Activated CD8-positive, alpha-beta memory T cell treated with anti-CD3 and anti-CD28 coated beads, Interleukin-2, amount 50 U/mL, for 1 hour (primary cell): ENCODE results near the gene BNIP2.
"Not testable (repeated sequence)": the region's sequence is repeated elsewhere in the genome, so short reads cannot be mapped to it uniquely, and the experiment has no call there.

Experiments used
- DNase-seq: peaks from one replicate; pipeline ENCODE4 v3.0.0-alpha.2; 2020; ENCODE audit errors: extremely low read depth

The BNIP2 gene

DNA sequence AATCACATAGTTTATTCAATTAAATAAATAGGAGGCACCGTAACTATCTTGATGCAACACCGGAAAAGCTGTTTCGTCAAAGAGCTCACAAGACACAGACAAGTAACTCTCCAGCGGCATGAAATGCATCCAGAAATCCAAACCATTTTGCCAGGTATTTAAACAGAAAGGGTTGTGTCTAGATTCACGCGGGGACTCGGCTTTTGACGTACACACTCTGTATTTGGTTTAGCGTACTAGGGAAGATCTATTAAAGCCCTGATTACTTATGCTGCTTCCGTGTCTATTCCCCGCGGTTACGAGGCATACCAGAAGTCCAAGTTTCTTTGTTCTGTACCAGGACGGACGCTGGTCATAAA, 718 bp downstream of the BNIP2 start:
- no peak for DNase-seq

DNA sequence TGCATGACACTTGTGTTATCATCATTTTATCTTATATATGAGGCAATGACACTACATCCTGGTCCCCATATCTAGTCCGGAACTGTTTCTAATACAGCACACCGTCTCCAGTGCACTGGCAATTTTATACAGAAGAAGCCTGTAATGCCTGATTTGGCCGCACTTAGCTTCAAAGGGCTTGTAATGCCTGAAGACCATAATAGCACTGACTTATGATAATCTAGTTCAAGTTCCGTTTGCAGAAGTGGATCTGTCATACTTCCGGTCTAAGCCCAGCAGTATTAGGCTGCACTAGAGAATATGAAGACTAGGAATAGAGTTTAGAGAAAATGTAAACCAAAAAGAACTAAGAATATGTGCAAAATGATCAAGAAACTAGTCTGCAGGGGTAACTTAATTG, 1.3 kb downstream of the BNIP2 start:
- no peak for DNase-seq

DNA sequence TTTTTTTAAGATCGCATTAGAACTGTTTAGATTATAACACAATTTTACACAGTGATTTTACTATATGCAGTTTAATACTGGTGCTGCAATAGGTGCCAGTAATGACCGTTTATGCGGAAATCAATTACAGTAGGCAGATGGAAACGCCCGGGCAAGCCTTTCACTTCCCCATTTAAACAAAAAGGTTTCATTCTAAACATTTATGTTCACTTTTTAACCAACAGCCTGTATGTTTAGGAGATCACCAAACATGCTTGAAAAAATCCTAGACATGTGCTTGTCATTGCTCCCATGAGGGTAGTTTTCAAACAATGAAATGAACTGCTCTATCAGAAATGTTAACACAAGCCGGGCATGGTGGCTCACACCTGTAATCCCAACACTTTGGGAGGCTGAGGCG, 2.7 kb downstream of the BNIP2 start:
- no peak for DNase-seq

DNA sequence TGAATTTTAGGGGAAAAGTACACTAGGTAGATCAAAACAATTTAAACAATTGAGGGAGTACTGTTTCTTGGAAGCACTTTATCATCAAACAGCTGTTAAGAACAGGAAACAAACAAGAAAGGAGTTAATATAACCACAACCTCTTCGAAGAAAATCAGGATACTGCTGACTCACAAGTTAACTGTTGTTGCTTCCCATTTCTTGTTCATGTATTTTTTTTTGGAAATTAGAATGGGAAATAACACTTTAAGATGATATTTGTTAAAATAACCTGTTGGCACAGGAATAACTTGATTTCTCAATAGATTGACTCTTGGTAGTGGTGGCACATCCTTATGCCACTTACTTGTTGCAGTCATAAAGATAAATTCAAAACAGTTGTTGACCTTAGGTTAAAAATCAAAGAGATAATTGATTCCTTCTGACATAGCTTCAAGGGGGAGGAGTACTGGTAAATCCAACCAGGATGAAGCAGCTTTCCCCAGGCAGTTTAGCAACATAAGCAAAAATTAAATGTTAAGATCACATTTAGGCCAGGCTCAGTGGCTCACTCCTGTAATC, 3.3 kb downstream of the BNIP2 start:
- no peak for DNase-seq

DNA sequence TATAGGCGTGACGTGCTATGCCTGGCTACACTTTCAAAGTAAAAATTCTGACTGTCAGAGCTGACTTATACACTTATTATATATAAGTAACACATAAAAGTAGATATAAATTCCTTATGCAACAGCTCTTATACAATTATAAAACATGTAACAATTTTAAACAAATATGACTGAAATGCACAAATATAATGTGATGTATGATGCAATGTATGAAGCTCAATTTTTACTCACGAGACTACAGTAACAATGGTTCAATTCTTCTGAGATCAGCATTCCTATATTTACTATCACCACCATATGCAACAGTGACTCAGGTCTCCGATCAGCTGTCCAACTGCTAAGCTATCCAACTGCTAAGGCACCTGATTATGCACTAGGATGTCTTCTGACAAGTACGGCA, 8.2 kb downstream of the BNIP2 start:
- no peak for DNase-seq

DNA sequence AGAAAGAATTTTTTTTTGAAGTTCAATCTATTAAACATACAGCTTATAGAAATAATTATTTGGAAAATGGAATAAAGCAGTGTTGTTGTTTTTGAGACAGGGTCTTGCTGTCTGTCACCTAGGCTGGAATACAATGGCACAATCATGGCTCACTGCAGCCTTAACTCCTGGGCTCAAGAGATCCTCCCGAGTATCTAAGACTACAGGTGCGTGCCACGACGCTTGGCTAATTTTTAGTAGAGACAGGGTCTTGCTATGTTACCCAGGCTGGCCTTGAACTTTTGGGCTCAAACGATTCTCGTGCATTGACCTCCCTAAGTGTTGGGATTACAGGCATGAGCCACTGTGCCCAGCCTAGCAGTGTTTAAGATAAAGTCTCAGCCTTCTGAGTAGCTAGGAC, 8.8 kb downstream of the BNIP2 start:
- no peak for DNase-seq

DNA sequence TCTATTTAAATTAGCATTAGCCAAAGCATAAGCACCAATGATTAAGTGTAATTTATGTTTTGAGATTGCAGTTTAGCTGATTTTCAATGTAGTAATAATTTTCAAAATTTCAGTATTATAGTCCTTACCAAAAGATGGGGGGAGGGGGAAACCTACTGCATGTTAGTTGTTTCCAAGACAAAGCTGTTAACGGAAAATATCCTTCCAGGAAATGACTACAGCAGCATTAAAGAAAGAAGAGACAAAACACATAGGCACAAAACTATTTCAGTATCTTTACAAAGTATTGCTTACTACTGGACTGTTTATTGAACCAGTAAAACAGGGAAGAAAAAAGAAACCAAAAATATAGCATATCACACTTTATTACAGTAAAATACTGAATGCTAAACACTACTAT, 10.5 kb downstream of the BNIP2 start:
- DNase-seq, result no peak

DNA sequence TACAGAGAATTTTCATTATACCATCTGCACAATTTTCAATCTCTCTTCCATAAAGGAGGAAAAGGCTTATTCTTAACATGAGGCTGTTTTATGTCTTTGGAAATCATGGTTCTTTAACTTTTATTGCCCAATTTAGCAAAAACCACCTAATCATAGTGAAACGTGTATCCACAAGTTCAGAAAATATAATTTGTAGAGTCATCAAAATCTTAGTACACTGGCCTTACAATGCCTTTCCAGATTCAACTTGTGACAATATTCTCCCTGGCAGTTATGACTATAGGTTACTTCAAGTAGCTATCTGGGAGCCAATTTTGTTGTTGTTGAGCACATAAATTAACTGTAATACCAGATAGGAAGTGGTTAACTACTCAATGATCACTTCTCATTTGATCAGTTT, 10.9 kb downstream of the BNIP2 start:
- no peak for DNase-seq

DNA sequence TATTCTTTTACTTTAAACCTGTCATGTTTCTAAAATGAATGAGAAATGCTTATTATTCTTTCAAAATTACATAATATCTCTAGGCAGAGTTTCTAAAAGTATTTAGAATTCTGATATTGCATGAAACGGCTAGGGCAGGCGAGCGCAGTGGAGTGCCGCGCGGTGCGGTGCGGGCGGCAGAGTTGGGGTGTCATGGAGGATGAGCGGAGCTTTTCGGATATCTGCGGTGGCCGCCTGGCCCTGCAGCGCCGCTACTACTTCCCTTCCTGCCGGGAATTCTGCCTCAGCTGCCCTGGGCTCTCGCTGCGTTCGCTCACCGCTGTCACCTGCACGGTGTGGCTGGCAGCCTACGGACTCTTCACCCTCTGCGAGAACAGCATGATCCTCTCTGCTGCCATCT, 12.6 kb downstream of the BNIP2 start:
- no peak for DNase-seq

DNA sequence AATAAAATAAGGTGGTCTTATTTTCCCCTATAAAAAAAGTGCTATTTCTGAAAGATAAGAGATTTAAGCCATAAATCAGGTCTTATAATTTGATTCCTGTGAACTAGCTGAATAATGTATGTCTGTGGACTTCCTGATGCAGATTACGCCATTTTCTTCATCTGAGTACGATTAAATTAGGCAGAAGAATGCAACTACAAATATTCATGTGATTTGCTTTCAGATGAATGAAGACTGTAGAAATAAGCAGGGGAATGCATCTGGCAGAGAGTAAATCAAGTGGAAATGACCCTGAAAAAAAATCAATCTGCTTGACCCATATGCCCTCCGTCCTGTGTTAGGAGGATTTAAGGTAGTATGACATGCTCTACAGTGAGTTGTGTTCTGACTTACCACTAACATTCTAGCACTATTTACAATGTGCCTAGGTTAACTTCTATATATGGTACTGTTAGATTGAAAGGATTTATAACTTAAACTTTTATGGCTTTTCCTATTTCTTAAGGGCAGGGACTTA, 14.7 kb downstream of the BNIP2 start:
- DNase-seq, result no peak

DNA sequence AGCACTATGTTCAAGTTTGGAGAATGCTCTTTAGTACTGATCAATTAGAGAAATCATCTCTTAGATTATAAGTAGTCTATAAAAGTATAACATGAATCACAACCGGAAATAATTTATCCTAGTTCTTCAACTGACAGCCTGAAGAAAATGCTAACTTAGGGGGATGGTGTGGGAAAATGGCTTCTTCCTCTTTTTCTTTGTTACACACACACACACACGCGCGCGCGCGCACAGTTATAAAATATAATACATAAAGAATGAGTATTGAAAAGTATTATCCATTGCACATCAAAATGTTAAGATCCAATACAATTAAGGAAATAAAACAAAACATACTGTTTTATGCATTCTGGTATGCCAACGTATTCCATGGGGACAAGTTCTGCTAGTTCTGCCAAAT, 20.6 kb downstream of the BNIP2 start:
- DNase-seq, result no peak

DNA sequence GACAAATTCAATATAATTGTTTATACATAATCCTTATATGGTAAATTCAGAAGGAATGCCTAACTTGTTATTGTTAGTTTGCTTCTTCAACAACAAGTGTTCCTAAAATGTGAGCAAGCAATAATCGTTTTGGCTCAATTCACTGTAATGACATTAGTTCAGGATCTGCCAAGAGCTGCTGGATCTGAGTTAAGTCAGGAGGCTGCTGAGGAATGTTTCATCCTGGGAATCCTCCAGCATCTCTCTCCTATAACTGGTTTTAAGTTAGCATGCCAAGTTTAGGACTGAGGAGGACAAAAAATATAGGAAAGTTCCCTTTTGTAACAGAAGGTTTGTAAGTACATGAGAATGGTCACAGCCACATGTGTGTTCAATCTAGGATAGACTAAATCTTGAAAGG, 26.9 kb downstream of the BNIP2 start:
- DNase-seq, result no peak

DNA sequence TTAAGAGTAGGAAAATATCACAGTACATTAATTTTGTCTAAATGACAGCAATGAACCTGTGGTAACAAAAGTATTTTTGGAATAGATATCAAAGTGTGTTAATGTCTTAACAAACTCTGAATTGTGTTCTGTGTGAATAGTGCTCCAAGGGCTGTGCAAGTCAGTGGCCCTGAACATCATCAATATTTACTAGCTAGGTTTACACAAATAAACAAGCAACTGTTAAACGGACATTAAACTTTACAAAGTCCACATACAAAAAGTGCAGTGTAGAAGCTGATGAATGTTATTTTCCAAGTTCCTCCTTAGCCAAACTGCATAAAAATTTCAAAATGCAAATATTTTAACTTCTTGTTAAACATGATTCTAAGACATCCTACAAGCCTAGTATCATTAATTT, 29.8 kb downstream of the BNIP2 start:
- no peak for DNase-seq

DNA sequence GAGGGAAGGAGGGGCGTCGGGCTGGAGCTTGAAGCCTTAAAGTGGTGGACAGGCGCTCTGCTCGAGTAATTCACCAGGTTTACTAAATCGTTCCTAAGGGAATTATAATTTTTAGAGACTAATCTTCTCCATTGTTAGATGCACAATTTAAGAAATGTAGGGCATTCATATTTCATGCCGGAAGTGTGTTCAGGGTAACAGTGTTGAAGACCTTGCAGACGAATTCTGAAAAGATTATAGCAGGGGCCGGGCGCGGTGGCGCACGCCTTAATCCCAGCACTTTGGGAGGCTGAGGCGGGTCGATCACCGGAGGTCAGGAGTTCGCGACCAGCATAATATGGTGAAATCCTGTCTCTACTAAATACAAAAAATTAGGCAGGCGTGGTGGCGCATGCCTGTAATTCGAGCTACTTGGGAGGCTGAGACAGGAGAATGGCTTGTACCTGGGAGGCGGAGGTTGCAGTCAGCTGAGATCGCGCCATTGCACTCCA, 31.4 kb downstream of the BNIP2 start:
- no peak for DNase-seq

DNA sequence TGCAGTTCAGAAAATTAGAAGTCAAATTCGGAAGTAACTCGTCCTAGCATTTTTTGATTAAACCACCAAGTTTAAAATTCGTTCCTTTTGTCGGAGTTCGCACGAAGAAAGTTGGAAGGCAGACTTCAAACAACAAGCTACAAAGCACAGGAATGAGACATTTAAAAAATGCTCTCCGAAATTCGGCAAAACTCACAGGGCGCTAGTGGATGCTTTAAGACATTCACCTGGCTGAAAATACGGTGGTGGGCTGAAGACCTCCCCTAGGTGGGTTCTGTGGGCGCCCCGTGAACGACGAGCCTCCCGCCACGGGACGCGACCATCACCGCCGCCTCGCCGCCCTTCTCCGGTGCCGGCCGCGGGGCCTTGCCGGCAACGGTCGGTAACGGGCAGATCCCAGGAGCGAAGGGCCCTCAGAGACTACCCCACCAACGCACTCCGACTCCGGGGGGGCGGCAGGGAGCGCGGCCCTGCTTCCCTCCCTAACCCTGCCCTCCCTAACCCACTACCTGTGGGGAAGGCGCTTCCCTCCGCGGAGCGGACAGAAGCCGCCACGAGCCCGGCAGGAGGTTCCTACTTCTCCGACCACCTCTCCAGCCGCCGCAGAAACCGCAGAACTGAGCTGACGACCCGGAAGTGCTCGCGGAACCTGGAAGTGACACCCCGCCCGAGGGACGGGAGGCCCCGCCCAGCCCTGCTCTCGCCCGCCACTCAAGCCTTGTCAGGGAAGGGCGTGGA, 32.1 kb downstream of the BNIP2 start, which contains the start of gene GTF2A2:
Gene GTF2A2, minus strand, starts transcription at position 619 of the 738 bp plus-strand sequence. CDS start 5,238 bp downstream, outside the sequence.
- peak; percentile 68 for DNase-seq

DNA sequence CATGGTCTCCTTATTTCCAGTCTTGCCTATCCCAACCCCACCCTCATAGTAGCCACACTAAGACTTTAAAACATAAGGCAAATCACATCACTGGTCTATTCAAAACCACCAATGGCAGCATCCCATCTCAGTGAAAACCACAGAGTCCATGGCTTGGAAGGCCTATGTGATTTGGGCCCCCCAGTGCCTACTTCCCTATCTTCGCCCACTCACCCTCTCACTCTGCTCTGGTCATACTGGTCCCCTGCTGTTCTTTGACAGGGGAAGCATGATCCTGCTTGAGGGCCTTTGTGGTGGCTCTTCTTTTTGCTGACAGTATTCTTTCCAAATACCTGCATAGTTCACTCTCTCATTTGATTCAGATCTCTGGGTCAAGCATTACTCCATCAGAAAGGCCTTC, 35.1 kb downstream of the BNIP2 start:
- no peak for DNase-seq

DNA sequence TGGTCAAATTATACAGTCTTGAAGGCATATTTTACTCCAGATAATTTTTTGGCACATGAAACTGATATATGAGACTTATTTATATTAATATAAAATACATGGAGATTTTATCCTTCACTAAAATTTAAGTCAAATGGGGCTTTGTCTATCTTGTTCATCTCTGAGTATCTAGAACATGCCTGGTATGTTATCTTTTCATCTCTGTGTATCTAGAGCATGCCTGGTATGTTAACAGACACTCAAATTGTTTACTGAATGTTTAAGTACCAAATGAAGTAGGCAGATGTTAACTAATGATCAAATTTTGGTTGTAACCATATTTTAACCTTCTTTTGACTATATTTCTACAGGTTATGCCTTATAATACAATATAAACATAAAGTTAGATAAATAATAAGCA, 39.5 kb downstream of the BNIP2 start:
- DNase-seq, result no peak

DNA sequence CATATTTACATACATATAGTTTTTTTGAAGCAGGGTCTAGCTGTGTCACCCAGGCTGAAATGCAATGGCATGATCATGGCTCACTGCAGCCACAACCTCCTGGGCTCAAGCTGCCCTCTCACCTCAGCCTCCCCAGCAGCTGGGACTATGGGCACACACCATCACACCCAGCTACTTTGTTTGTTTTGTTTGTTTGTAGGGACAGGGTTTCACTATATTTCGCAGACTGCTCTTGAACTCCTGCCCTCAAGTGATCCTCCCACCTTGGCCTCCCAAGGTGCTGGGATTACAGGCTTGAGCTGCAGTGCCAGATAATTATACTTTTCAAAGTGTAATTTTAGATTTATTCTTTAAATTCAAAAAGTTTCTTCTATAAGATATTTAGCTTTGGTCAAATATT, 42.0 kb downstream of the BNIP2 start:
- DNase-seq, result no peak

DNA sequence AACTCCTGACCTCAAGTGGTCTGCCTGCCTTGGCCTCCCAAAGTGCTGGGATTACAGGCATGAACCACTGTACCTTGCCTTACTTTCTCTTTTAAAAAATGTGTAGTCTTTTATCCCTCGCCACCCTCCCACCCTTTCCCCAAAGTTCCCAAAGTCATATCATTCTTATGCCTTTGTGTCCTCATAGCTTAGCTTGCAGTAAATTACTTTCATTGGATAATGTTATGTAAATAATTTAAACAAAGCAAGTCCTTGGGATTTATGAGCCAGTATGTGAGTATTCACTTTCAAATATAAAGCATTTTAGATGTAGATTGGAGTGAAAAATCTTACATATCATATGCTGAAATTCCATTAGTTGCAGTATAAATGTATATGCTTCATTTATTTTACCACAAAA, 42.8 kb downstream of the BNIP2 start:
- no peak for DNase-seq

DNA sequence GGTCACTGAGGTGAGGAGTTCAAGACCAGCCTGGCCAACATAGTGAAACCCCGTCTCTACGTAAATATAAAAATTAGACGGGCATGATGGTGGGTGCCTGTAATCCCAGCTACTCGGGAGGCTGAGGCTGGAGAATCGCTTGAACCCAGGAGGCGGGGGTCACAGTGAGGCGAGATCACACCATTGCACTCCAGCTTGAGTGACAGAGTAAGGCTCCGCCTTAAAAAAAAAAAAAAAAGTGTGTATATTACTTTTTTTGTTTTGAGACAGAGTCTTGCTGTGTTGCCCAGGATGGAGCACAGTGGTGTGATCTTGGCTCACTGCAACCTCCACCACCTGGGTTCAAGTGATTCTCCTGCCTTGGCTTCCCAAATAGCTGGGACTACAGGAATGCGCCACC, 43.3 kb downstream of the BNIP2 start:
- not testable (repeated sequence) for DNase-seq

DNA sequence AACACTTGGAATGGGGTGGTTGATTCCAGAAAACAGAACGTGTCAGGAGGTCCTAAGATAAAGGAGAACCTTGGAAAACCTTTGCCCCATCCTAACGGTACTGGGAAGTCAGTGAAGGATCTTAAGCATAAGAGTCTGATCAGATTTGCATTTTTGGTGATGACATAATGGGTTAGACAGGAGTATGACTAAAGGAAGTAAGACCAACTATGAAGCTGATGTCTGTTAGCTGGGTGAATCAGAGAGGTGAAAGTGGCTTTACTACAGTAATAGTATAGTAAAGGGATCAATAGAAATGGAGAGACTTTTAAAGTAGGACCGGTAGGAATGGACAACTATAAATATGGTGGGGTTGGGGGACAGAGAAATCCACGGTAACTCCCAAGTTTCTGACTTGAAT, 44.4 kb downstream of the BNIP2 start:
- DNase-seq, result no peak

DNA sequence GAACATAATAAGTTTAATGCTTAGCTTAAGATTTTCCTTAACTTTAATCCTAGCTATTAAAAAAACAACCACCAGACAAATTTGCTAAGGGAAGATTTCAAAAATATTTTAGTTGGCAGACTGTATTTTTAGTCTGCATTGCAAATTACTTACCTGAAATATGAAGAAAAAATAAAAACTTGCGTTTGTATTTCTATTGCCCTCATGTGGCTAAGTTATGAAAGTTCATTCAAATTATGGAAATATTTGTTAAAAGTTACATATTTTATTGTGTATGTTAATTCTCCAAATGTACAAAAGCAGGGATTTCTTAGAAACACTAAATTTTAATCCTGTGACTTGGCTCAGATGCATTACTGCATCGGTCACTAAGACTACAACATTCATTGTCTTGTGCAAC, 46.8 kb downstream of the BNIP2 start:
- no peak for DNase-seq

DNA sequence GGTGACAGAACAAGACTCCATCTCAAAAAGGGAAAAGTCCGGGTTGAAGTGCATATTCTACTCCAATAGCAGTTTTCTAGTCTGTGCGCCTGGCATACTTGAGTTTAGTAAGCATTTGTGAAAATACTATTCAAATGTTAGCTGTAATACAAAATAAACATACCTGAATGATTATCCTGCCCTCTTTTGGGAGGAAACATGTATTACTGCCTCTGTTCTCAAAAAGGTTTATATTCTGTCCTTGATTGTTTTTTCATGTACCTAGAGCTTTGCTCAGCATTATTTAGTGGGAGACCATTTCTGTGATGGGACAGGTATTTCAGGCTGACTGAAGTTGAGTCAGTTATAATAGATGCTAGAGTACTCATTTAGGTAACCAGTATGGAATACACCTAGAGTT, 51.6 kb downstream of the BNIP2 start:
- DNase-seq, result not testable (repeated sequence)

DNA sequence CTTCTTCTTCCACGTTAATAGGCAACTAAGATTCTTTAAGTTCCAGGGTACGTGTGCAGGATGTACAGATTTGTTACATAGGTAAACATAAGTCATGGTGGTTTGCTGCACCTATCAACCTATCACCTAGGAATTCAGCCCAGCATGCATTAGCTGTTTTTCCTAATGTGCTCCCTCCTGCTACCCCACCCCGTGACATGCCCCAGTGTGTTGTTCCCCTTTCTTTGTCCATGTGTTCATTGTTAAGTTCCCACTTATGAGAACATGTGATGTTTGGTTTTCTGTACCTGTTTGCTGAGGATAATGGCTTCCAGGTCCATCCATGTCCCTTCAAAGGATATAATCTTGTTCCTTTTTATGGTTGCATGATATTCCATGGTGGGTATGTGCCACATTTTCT, 52.9 kb downstream of the BNIP2 start:
- no peak for DNase-seq
